Heart left ventricle (tissue), 16 donors: Measurements from ENCODE around the gene TIPARP. TPM values are rescaled to one million over a fixed set of nuclear protein-coding genes. Genes with fewer than 3 reads are reported as not detected.

ENCODE experiments used
- ATAC-seq, 4 donors: fragments of 200-7000 bp; cut with Tn5 transposase; one replicate each; pipeline ENCODE4 v1.9.1; 2020 to 2022; ENCODE audit warnings: moderate library complexity in 4 of 4, mild to moderate bottlenecking in 3 of 4, moderate number of reproducible peaks in 1 of 4
- DNase-seq, 5 donors: peaks; one replicate each; pipeline ENCODE4 v3.0.0-alpha.2; 2020
- H3K27ac ChIP-seq, 12 donors: fragments of 200-600 bp; sonication (generic) in 4 of 12; one replicate each; pipeline versions ENCODE4 v1.5.0 to v1.8.0; 2016 to 2022; ENCODE audit warnings: mild to moderate bottlenecking in 2 of 12
- H3K27me3 ChIP-seq, 9 donors: fragments of 200-600 bp; sonication (generic) in 2 of 9; one replicate each; pipeline versions ENCODE4 v1.5.1 to v1.8.0; 2016 to 2022; ENCODE audit warnings: mild to moderate bottlenecking in 3 of 9
- H3K36me3 ChIP-seq, 9 donors: fragments of 200-600 bp; sonication (generic) in 2 of 9; one replicate each; pipeline versions ENCODE4 v1.5.0 to v1.8.0; 2018 to 2022; ENCODE audit warnings: mild to moderate bottlenecking in 2 of 9
- H3K4me1 ChIP-seq, 12 donors: fragments of 200-600 bp; sonication (generic) in 4 of 12; one replicate each; pipeline versions ENCODE4 v1.5.0 to v1.8.0; 2016 to 2022; ENCODE audit warnings: mild to moderate bottlenecking in 3 of 12
- H3K4me3 ChIP-seq, 12 donors: fragments of 200-600 bp; sonication (generic) in 4 of 12; one replicate each; pipeline versions ENCODE4 v1.5.0 to v1.8.0; 2017 to 2022; ENCODE audit warnings: mild to moderate bottlenecking in 9 of 12, moderate library complexity in 4 of 12
- H3K9me3 ChIP-seq, 12 donors: fragments of 200-600 bp; sonication (generic) in 4 of 12; one replicate each; pipeline versions ENCODE4 v1.5.0 to v1.8.0; 2016 to 2022; ENCODE audit warnings: mild to moderate bottlenecking in 1 of 12
- CTCF ChIP-seq, 12 donors: fragments of 200-600 bp; sonication (generic) in 4 of 12; IDR thresholded peaks; one replicate each; pipeline versions ENCODE4 v1.5.0 to v1.8.0; 2018 to 2022; ENCODE audit warnings: antibody characterized with exemption in 12 of 12, mild to moderate bottlenecking in 5 of 12
- POLR2A ChIP-seq, 2 donors: fragments of 450-650 bp; IDR thresholded peaks; one replicate each; pipeline ENCODE4 v1.6.1; 2017; ENCODE audit warnings: antibody characterized with exemption in 2 of 2, mild to moderate bottlenecking in 2 of 2, moderate library complexity in 2 of 2
- WGBS, 4 donors: extraction: QIAGEN DNeasy Blood & Tissue Kit in 2 of 4; methylation state at CpG; one replicate each; pipeline versions ENCODE4 v1.1.5 to v1.1.7; 2013 to 2018; 5-methylcytosine and 5-hydroxymethylcytosine counted together
- intact Hi-C, 10 donors: fragments of 100-400 bp; cut with DNase I; formaldehyde crosslinking; loops; one replicate each; pipeline versions ENCODE4 v1.11.1 to v1.14.2; 2022
- polyA plus RNA-seq, 2 donors: library from polyadenylated mRNA; stranded (reverse); fragments of 200-250 nt; gene quantifications; one replicate each; pipeline ENCODE4 v1.2.3, GENCODE V29; 2013
- total RNA-seq, 9 donors: library from RNA; depleted of rRNA in 2 of 9; stranded (reverse); fragments of >200 nt in 2 of 9; fragmentation: NEBNext Ultra II Directional in 3 of 9; extraction: Animal tissue kit (Norgen Biotek cat#: 25700) in 3 of 9; gene quantifications; one replicate each; pipeline versions ENCODE4 v1.1.0 to v1.2.4, GENCODE V29; 2016 to 2023
- donor health status: ischemic (EF 13 %, LVEDD 7.1; RV severe dilation, severe dysfunction).
- donor health status: healthy with polysubstance abuse.
- donor health status: DM: no; HTN: yes; CAD: no.
- donor health status: DM: no; HTN: no; CAD: no.
- donor health status: ischemic (EF 25% LVEDD 6.9; RV normal size, moderate dysfunction).
- donor health status: ischemic (EF 25% LVEDD 5.7; RV mildly dilated, moderate dysfunction).
- donor health status: healthy.
- donor health status: DM: yes; HTN: yes; CAD: no.
- donor health status: ischemic (EF 35%, LVEDD 5.7; RV mildly dilated, moderate dysfunction).
- donor health status: nonischemic (EF 11% LVEDD 7.7; RV severe dilation, severe dysfunction).
- donor health status: DM: yes; HTN: yes; CAD: no.
- donor health status: PGD.
- donor health status: ischemic (EF 29% LVEDD 5.4; RV normal size, mild dysfunction).
- donor health status: nonischemic (EF 23%, LVEDD 6.1; RV moderate dilation, normal function).

Gene TIPARP
- total and polyA plus RNA-seq, 11 donors, result 12.8 to 46.8 (median 33.8) TPM

- no peaks in the 10 kb centered on the region for H3K27me3 ChIP-seq
- H3K4me1 ChIP-seq, result peaks cover 0 to 5% (median 0%) of the 10 kb centered on the region in 12 donors
- no peaks in the 10 kb centered on the region for H3K9me3 ChIP-seq
- DNase-seq (no peak), ATAC-seq (no peak)
- intact Hi-C loops, result no loop called here
- no peak overlapping the region for H3K4me3 ChIP-seq
- H3K36me3 ChIP-seq, result no peaks in the 10 kb centered on the region
- TF ChIP-seq CTCF (IDR thresholded peaks at IDR 0.05) (no peak), POLR2A (IDR thresholded peaks at IDR 0.05) (no peak)
- WGBS, 4 donors, result 67 to 84% (median 74%) methylated on average over 7 of the region's 7 CpGs
- H3K27ac ChIP-seq, result no peak overlapping the region
Observed at GRCh38 chr3:156728267-156728985, 54.0 kb downstream of the TIPARP start.

- H3K4me3 ChIP-seq, result no peak overlapping the region
- TF ChIP-seq CTCF (IDR thresholded peaks at IDR 0.05) (no peak), POLR2A (IDR thresholded peaks at IDR 0.05) (no peak)
- H3K9me3 ChIP-seq, result no peaks in the 10 kb centered on the region
- H3K27me3 ChIP-seq, result no peaks in the 10 kb centered on the region
- no peak for DNase-seq
- peaks cover 0 to 5% (median 0%) of the 10 kb centered on the region in 12 donors for H3K4me1 ChIP-seq
- 34 to 67% (median 44%) methylated on average over 2 of the region's 2 CpGs for WGBS, 4 donors
- no peak overlapping the region for H3K27ac ChIP-seq
- ATAC-seq, result peak in 1 of 4 donors; percentile 26
- no peaks in the 10 kb centered on the region for H3K36me3 ChIP-seq
- intact Hi-C loops, result no loop called here
Observed at GRCh38 chr3:156729460-156730179, 55.2 kb downstream of the TIPARP start.

GRCh38 chr3:156731813-156732212 lies 57.4 kb downstream of the TIPARP start:
- Histone ChIP-seq H3K36me3 (no peaks in the 10 kb centered on the region), H3K4me1 (peaks cover 0 to 5% (median 0%) of the 10 kb centered on the region in 12 donors), H3K27ac (no peak overlapping the region), H3K9me3 (no peaks in the 10 kb centered on the region), H3K27me3 (no peaks in the 10 kb centered on the region), H3K4me3 (no peak overlapping the region)
- intact Hi-C loops, result no loop called here
- no peak for DNase-seq
- ATAC-seq, result no peak
- no peak for TF ChIP-seq CTCF (IDR thresholded peaks at IDR 0.05)
- no peak for TF ChIP-seq POLR2A (IDR thresholded peaks at IDR 0.05)

GRCh38 chr3:156732261-156732660 lies 57.9 kb downstream of the TIPARP start:
- Histone ChIP-seq H3K36me3 (no peaks in the 10 kb centered on the region), H3K9me3 (no peaks in the 10 kb centered on the region), H3K27me3 (no peaks in the 10 kb centered on the region), H3K27ac (no peak overlapping the region), H3K4me3 (no peak overlapping the region), H3K4me1 (peaks cover 0 to 5% (median 0%) of the 10 kb centered on the region in 12 donors)
- intact Hi-C loops, result no loop called here
- DNase-seq (no peak), ATAC-seq (no peak)
- TF ChIP-seq POLR2A (IDR thresholded peaks at IDR 0.05) (no peak), CTCF (IDR thresholded peaks at IDR 0.05) (no peak)
- WGBS, 4 donors, result 66 to 78% (median 69%) methylated on average over 6 of the region's 6 CpGs
